Upper lobe of left lung (tissue), 4 donors: ENCODE data around the gene HPCA.

ENCODE experiments used
- CTCF ChIP-seq, 6 experiments: fragments of 450-650 bp in 4 of 6; fragments of 200-600 bp in 2 of 6; sonication (generic) in 2 of 6; IDR thresholded peaks; one replicate each; pipeline ENCODE4 v1.5.1; 2016 to 2019; ENCODE audit warnings: antibody characterized with exemption in 6 of 6
- POLR2A ChIP-seq, 4 donors: fragments of 450-650 bp; IDR thresholded peaks; one replicate each; pipeline ENCODE4 v1.5.1; 2016 to 2017; ENCODE audit warnings: antibody characterized with exemption in 4 of 4, mild to moderate bottlenecking in 2 of 4
- POLR2AphosphoS5 ChIP-seq, 2 donors: sonication (generic); formaldehyde crosslinking; IDR thresholded peaks; one replicate each; pipeline ENCODE4 v1.5.1; 2017; ENCODE audit warnings: antibody characterized with exemption in 2 of 2

DNA sequence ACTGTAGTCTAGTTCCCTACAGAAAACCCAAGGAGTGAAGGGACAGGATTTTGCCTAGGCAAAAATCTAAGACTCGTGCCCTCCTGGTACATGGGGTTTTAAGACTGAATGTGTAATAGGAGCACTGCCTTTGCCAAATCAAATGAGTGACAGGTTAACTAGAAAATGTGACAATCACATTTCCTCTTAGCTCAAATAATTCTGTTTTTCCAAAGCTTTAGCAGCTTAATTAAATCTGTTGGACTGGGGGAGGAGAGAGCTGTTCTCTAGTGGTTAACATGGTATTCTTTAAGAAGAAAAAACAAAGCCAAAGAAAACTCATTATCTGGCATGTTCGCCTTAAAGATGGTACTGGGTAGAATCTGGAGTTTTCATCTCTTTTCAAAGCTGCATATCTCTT lies 28.2 kb upstream of the HPCA start:
- no peak for TF ChIP-seq CTCF (IDR thresholded peaks at IDR 0.05)
- no peak for TF ChIP-seq POLR2A (IDR thresholded peaks at IDR 0.05)
- no peak for TF ChIP-seq POLR2AphosphoS5 (IDR thresholded peaks at IDR 0.05)
